HEK293T (cell line): Measurements from ENCODE around the gene MT1HL1.

Experiments used
- ARNT ChIP-seq: fragments of 450-650 bp; IDR thresholded peaks from 2 replicates; pipeline ENCODE4 v1.6.1; 2017; ENCODE audit warnings: mild to moderate bottlenecking
- ELF4 ChIP-seq: fragments of 450-650 bp; IDR thresholded peaks from 2 replicates; pipeline ENCODE4 v1.6.1; 2017; ENCODE audit warnings: antibody characterized with exemption
- NFRKB ChIP-seq: fragments of 450-650 bp; IDR thresholded peaks from 2 replicates; pipeline ENCODE4 v1.6.1; 2016; ENCODE audit warnings: mild to moderate bottlenecking, moderate library complexity
- SP1 ChIP-seq: fragments of 450-650 bp; IDR thresholded peaks from 2 replicates; pipeline ENCODE4 v1.6.1; 2017
- TARDBP ChIP-seq: fragments of 450-650 bp; IDR thresholded peaks from 2 replicates; pipeline ENCODE4 v1.6.1; 2016

DNA sequence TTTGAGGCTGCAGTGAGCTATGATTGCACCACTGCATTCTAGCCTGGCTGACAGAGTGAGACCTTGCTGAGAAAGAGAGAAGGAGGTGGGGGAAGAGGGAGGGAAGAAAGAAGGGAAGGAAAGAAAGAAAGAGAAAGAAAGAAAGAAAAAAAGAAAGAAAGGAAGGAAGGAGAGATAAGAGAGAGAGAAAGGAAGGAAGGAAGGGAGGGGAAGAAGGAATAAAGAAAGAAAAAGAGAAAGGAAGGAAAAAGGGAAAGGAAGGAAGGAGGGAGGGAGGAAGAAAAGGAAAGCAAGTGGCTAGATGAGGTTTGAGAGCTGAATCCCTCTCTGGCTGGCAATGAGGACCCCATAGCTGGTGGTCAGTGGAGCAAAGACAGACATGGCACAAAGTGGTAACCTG, 20.4 kb downstream of the MT1HL1 start:
- TF ChIP-seq NFRKB (no peak), ELF4 (no peak), TARDBP (no peak), ARNT (no peak), SP1 (no peak)
